ENCODE measurements around the gene FGF7. TPM values are rescaled to one million over a fixed set of nuclear protein-coding genes. Genes with fewer than 3 reads are reported as not detected.

FGF7 gene
- polyA plus RNA-seq, 1 donor from 2014 or later, result 0.04 TPM

DNA sequence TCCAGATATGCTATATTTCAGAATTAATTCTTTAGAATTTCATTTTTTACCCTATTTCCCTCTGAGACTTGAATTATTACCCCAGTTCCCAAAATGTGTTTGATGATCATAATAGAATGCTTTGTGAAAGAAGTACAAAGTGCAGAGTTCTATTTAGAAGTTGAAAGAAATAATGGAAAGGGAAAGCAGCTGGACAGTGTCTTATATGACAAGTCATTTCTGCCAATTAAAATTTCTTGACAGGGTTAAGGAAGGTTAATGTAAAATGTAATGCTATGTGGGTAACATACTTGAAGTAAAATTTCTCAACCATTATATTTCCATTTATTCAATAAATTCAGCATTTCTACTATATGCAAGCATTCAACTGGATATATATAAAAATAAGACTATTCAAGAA lies 33.1 kb downstream of the FGF7 start:
- H3K9me3 ChIP-seq (ENCODE audit: low read length), result no peaks in the 10 kb centered on the region
- H3K27me3 ChIP-seq (ENCODE audit: insufficient read depth, low read depth, low read length), result no peaks in the 10 kb centered on the region
- TF ChIP-seq EP300 (conservative IDR thresholded peaks at IDR 0.05; ENCODE audit: poor library complexity, severe bottlenecking) (no peak), MXI1 (conservative IDR thresholded peaks at IDR 0.05; ENCODE audit: poor library complexity, severe bottlenecking) (no peak)
- H3K9me2 ChIP-seq (ENCODE audit: insufficient read depth, low read length), result no peaks in the 10 kb centered on the region
- no peak overlapping the region for H3K4me2 ChIP-seq (ENCODE audit: low read length)
- no peak overlapping the region for H2AFZ ChIP-seq (ENCODE audit: low read depth, low read length)
- H3K27ac ChIP-seq (ENCODE audit: low read length), result no peak overlapping the region
- H3K36me3 ChIP-seq (ENCODE audit: insufficient read depth, low read length), result no peaks in the 10 kb centered on the region
- no peaks in the 10 kb centered on the region for H3K79me2 ChIP-seq (replicated peaks; ENCODE audit: insufficient read depth, low read length)
- H3K4me3 ChIP-seq (ENCODE audit: low read length), result no peak overlapping the region
- no peak overlapping the region for H3K9ac ChIP-seq (ENCODE audit: low read length)
- H3F3A ChIP-seq (ENCODE audit: insufficient read depth, low read length, poor library complexity, severe bottlenecking), result no peaks in the 10 kb centered on the region
- no peaks in the 10 kb centered on the region for H4K20me1 ChIP-seq (ENCODE audit: insufficient read depth)

DNA sequence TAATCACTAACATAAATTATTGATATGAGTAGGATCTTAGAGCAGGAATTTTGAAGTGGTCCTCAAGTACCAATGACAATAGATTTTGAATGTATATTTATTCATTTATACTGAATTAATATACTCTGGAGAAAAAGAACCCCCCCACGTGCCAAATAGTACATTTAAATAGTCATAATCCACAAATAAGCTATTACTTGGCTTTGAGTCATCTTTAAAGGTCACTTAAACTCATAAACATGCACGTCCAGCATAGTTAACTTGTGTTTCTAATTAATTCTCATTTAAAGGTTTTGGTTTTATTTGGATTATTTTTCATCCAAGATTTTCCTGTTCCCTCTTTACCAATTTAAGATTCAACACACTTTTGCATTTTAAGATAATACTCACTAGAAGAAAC lies 35.1 kb downstream of the FGF7 start:
- H3F3A ChIP-seq (ENCODE audit: insufficient read depth, low read length, poor library complexity, severe bottlenecking), result no peaks in the 10 kb centered on the region
- H3K27me3 ChIP-seq (ENCODE audit: insufficient read depth, low read depth, low read length), result no peaks in the 10 kb centered on the region
- H3K4me2 ChIP-seq (ENCODE audit: low read length), result no peak overlapping the region
- no peak overlapping the region for H3K4me3 ChIP-seq (ENCODE audit: low read length)
- no peaks in the 10 kb centered on the region for H3K79me2 ChIP-seq (replicated peaks; ENCODE audit: insufficient read depth, low read length)
- H2AFZ ChIP-seq (ENCODE audit: low read depth, low read length), result no peak overlapping the region
- H3K27ac ChIP-seq (ENCODE audit: low read length), result no peak overlapping the region
- H3K36me3 ChIP-seq (ENCODE audit: insufficient read depth, low read length), result no peaks in the 10 kb centered on the region
- H3K9me3 ChIP-seq (ENCODE audit: low read length), result no peaks in the 10 kb centered on the region
- no peaks in the 10 kb centered on the region for H3K9me2 ChIP-seq (ENCODE audit: insufficient read depth, low read length)
- no peak overlapping the region for H3K9ac ChIP-seq (ENCODE audit: low read length)
- H4K20me1 ChIP-seq (ENCODE audit: insufficient read depth), result no peaks in the 10 kb centered on the region
- TF ChIP-seq SMC3 (conservative IDR thresholded peaks at IDR 0.05; ENCODE audit: poor library complexity), result no peak
- TF ChIP-seq TAF1 (IDR thresholded peaks at IDR 0.05; ENCODE audit: low read depth), result no peak
- TF ChIP-seq EP300 (conservative IDR thresholded peaks at IDR 0.05; ENCODE audit: poor library complexity, severe bottlenecking), result no peak
- TF ChIP-seq, protein P1, sequence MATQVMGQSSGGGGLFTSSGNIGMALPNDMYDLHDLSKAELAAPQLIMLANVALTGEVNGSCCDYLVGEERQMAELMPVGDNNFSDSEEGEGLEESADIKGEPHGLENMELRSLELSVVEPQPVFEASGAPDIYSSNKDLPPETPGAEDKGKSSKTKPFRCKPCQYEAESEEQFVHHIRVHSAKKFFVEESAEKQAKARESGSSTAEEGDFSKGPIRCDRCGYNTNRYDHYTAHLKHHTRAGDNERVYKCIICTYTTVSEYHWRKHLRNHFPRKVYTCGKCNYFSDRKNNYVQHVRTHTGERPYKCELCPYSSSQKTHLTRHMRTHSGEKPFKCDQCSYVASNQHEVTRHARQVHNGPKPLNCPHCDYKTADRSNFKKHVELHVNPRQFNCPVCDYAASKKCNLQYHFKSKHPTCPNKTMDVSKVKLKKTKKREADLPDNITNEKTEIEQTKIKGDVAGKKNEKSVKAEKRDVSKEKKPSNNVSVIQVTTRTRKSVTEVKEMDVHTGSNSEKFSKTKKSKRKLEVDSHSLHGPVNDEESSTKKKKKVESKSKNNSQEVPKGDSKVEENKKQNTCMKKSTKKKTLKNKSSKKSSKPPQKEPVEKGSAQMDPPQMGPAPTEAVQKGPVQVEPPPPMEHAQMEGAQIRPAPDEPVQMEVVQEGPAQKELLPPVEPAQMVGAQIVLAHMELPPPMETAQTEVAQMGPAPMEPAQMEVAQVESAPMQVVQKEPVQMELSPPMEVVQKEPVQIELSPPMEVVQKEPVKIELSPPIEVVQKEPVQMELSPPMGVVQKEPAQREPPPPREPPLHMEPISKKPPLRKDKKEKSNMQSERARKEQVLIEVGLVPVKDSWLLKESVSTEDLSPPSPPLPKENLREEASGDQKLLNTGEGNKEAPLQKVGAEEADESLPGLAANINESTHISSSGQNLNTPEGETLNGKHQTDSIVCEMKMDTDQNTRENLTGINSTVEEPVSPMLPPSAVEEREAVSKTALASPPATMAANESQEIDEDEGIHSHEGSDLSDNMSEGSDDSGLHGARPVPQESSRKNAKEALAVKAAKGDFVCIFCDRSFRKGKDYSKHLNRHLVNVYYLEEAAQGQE (IDR thresholded peaks at IDR 0.05; ENCODE audit: borderline replicate concordance), result no peak
- TF ChIP-seq, protein P2, sequence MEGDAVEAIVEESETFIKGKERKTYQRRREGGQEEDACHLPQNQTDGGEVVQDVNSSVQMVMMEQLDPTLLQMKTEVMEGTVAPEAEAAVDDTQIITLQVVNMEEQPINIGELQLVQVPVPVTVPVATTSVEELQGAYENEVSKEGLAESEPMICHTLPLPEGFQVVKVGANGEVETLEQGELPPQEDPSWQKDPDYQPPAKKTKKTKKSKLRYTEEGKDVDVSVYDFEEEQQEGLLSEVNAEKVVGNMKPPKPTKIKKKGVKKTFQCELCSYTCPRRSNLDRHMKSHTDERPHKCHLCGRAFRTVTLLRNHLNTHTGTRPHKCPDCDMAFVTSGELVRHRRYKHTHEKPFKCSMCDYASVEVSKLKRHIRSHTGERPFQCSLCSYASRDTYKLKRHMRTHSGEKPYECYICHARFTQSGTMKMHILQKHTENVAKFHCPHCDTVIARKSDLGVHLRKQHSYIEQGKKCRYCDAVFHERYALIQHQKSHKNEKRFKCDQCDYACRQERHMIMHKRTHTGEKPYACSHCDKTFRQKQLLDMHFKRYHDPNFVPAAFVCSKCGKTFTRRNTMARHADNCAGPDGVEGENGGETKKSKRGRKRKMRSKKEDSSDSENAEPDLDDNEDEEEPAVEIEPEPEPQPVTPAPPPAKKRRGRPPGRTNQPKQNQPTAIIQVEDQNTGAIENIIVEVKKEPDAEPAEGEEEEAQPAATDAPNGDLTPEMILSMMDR (IDR thresholded peaks at IDR 0.05; ENCODE audit: poor library complexity, severe bottlenecking), result no peak
- TF ChIP-seq MXI1 (conservative IDR thresholded peaks at IDR 0.05; ENCODE audit: poor library complexity, severe bottlenecking), result no peak
- TF ChIP-seq EZH2 (IDR thresholded peaks at IDR 0.05; ENCODE audit: borderline replicate concordance, insufficient read depth, low read length, poor library complexity, severe bottlenecking), result no peak
- TF ChIP-seq POLR2AphosphoS5 (IDR thresholded peaks at IDR 0.05), result no peak
- TF ChIP-seq RAD21 (conservative IDR thresholded peaks at IDR 0.05), result no peak
